NCI-H524 (cell line): ENCODE data around the gene GNB1L.

Experiments
- DNase-seq, 2 experiments: peaks; one replicate each; lab custom pipeline; 2025; lab: John Stamatoyannopoulos, UW

Gene GNB1L

GRCh38 chr22:19733755-19734154 is 120.9 kb downstream of the GNB1L start:
- DNase-seq: no peak
